GM12873 (cell line): ENCODE measurements around the gene CNNM4.

Source experiments
- TF ChIP-seq, protein P1 (sequence below): IDR thresholded peaks from 2 replicates; pipeline ENCODE4 v1.5.1; 2012; ENCODE audit warnings: low read depth, mild to moderate bottlenecking, moderate library complexity, low read length, control low read depth; ENCODE audit not compliant: insufficient read depth; ENCODE audit errors: missing control alignments

CNNM4 gene

DNA sequence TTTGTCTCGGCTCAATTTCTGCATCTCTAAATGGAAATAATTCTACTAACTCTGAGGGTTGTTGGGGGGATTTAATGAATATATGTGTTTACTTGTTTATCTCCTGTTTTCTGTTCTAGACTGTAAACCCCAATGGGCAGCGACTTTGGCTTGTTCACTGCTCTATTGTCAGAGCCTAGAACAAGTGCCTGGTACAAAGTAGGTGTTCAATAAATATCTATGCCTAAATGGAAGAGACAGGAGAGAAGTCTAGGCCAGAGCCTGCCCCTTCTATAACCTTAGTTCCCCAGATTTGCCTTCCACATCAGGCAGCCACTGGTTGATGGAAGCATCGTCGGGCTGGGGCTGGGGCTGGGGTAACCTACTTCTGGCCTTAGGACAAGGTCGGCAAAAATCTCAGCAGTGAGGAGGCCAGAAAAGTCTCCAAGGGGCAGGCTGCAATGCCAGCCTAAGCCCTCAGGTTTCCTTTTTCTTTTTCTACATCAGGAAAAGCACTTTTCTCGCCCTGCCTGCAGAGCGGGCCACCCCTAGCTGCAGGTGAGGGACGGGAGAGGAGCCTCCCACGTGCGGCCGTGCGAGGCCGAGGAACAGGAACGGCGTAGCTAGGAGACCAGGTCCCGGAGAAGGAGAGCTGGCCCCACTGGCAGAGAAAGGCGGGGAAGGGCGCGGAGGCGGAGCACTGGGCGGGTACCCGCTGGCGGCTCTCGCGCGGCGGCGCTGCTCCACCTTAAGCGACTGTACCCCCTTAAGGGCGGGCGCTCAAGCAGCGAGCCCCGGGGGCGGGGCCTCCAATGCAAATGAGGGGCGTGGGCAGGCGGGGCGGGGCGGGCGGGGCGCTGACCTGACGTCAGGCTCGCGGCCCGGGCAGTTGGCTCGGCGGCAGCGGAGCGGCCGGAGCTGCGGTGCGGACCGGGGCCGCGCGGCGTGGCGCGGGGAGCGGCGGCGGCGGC lies at the start of gene CNNM4:
TSS of gene CNNM4 (plus strand) at position 867 of the 950 bp plus-strand sequence. CDS start 98 bp downstream, outside the sequence.
- TF ChIP-seq, protein P1, sequence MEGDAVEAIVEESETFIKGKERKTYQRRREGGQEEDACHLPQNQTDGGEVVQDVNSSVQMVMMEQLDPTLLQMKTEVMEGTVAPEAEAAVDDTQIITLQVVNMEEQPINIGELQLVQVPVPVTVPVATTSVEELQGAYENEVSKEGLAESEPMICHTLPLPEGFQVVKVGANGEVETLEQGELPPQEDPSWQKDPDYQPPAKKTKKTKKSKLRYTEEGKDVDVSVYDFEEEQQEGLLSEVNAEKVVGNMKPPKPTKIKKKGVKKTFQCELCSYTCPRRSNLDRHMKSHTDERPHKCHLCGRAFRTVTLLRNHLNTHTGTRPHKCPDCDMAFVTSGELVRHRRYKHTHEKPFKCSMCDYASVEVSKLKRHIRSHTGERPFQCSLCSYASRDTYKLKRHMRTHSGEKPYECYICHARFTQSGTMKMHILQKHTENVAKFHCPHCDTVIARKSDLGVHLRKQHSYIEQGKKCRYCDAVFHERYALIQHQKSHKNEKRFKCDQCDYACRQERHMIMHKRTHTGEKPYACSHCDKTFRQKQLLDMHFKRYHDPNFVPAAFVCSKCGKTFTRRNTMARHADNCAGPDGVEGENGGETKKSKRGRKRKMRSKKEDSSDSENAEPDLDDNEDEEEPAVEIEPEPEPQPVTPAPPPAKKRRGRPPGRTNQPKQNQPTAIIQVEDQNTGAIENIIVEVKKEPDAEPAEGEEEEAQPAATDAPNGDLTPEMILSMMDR, result no peak

DNA sequence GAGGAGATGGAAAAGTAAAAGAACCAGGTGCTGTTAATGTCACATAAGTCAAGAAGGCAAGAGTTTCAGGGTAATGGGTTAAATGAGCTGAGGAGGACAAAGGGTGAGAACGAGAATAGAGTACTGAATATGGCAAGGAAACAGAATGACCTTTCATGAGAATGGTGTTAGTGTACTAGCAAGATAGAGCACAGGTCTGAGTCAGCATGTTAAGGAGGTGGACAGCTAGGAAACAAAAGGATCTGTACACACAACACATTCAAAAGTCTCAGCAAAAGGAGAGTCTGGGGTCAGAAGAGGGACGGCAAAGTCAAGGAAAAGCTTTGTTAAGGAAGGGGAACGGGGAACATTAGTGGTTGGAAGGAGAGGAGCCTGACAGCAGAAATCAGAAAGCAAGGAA lies 49.7 kb upstream of the CNNM4 start:
- TF ChIP-seq, protein P1, result no peak

DNA sequence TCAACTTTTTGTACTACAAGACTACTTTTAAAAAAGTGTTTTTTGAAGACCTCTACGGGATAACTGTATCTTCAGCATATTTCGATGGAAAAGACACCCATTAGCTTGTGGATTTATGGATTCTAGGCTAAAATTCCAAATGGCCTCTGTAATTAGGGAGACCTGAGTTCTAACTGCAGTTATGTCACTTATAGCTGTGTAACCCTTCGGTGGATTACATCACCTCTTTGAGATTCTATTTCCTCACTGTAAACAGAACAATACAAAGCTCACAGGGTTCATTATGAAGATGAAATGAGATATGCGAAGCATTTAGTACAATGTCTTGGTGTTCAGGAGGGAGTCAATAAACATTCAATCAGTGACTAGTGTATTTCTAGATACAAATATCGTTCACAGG lies 45.0 kb upstream of the CNNM4 start:
- TF ChIP-seq, protein P1, result no peak

DNA sequence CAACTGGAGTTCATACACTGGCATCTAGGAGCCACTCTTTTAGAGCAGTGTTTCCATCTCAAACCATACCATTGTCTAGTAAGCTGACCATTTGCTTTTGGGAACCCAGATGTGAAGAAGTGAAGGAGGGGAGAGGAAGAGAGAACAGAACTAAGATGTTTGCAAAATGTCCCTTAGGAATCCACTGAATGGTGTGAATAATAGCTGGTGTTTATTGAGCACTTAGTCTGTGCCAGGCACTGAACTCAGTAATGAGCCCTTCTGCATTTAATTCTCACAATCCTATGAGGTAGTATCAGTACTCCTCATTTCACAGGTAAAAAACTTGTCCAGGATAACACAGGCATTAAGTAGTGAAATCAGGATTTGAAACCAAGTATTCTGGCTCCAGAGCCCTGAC lies 44.3 kb upstream of the CNNM4 start:
- TF ChIP-seq, protein P1, result no peak

DNA sequence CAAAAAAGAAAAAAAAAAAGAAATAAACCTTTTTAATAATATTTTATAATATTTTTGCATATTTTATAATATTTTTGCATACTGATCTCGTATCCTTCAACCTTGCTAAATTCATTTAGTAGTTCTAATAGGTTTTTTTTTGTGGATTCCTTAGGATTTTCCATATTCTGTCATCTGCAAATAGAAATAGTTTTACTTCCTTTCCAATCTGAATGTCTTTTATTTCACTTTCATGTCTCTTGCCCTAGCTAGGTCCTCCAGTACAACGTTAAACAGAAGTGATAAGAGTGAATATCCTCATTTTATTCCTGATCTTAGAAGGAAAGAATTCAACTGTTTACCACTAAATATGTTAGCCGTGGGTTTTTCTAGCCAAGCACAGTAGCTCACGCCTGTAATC lies 34.6 kb upstream of the CNNM4 start:
- TF ChIP-seq, protein P1, result no peak

DNA sequence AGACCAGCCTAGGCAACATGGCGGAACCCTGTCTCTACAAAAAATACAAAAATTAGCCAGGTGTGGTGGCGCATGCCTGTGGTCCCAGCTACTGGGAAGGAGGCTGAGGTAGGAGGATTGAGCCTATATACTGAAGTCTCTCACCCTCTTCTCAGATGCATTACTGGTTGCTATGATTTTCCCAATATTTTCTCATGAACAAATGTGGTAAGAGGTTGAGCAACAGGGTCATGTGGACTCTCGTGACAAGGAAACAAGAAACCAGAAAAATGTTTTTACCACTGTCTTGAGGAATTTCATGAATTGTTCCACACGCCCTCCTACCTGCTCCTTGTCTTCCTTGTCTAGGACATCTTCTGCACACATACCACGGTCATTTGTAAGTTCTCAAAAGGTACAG lies 33.3 kb upstream of the CNNM4 start:
- TF ChIP-seq, protein P1, result no peak

DNA sequence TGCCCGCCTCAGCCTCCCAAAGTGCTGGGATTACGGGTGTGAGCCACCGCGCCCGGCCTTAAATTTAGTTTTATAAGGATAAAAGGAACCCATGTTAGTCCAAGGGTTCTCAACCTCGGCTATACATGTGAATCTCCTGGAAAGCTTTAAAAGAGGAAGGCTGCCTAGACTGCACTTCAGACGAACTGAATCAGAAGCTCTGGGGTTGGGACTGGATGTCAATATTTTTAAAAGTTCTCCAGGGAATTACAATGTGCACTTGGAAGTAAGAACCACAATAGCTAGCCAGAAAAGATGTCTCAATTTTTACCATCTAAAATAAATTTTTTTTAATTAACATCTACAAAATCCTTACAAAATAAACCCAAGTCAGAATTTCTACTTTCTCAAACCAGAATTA lies 31.0 kb upstream of the CNNM4 start:
- TF ChIP-seq, protein P1, result no peak
